Progenitor cell of endocrine pancreas (in vitro differentiated cells): Measurements from ENCODE around the gene ADM5. TPM values are rescaled to one million over a fixed set of nuclear protein-coding genes. Genes with fewer than 3 reads are reported as not detected.
A peak's percentile ranks its signal among the peaks of the same experiment; 100 is the strongest.

Experiments
- DNase-seq: peaks from one replicate; pipeline ENCODE4 v3.0.0; 2021; ENCODE audit warnings: low spot score; ENCODE audit not compliant: unreplicated experiment
- H3K27ac Mint-ChIP-seq: 2 replicates; pipeline ENCODE4 v1.8.0; 2021; ENCODE audit warnings: mild to moderate bottlenecking, moderate library complexity, mixed read lengths
- H3K27me3 Mint-ChIP-seq: 2 replicates; pipeline ENCODE4 v1.8.0; 2021; ENCODE audit warnings: mixed read lengths
- H3K36me3 Mint-ChIP-seq: 2 replicates; pipeline ENCODE4 v1.8.0; 2022; ENCODE audit warnings: mixed read lengths; ENCODE audit not compliant: insufficient read depth
- H3K4me1 Mint-ChIP-seq: 2 replicates; pipeline ENCODE4 v1.8.0; 2021; ENCODE audit warnings: low read depth, mixed read lengths
- H3K4me3 Mint-ChIP-seq: 2 replicates; pipeline ENCODE4 v1.8.0; 2021; ENCODE audit warnings: low read depth, mild to moderate bottlenecking, moderate library complexity, mixed read lengths
- H3K9me3 Mint-ChIP-seq: 2 replicates; pipeline ENCODE4 v1.8.0; 2021; ENCODE audit warnings: low read depth, mixed read lengths
- CTCF ChIP-seq: fragments of 200-600 bp; sonication (generic); IDR thresholded peaks from one replicate; pipeline ENCODE4 v1.5.0; 2021; ENCODE audit warnings: antibody characterized with exemption, mild to moderate bottlenecking; ENCODE audit not compliant: unreplicated experiment
- total RNA-seq: library from RNA; stranded (reverse); gene quantifications from 2 replicates; pipeline ENCODE4 v1.2.1, GENCODE V29; 2021

The ADM5 gene
- total RNA-seq, 1 donor from 2014 or later = 7.7 TPM

GRCh38 chr19:49676784-49677230 lies 12.6 kb upstream of the ADM5 start:
- H3K36me3 Mint-ChIP-seq = peaks cover 11% of the 10 kb centered on the region
- no peaks in the 10 kb centered on the region for H3K27me3 Mint-ChIP-seq
- DNase-seq = peak; percentile 99
- H3K27ac Mint-ChIP-seq = peak overlapping the region; percentile 100
- no peaks in the 10 kb centered on the region for H3K9me3 Mint-ChIP-seq
- peaks cover 23% of the 10 kb centered on the region for H3K4me1 Mint-ChIP-seq
- H3K4me3 Mint-ChIP-seq = peak overlapping the region; percentile 97
- TF ChIP-seq CTCF = no peak

- no peak for TF ChIP-seq CTCF
- H3K4me3 Mint-ChIP-seq = peak within 1 kb of the TSS; percentile 97
These were observed 12.0 kb upstream of the ADM5 start, which contains the start of gene PRMT1 for GRCh38 chr19:49677231-49677900. Gene PRMT1 (plus strand): TSS chr19:49677271. CDS start chr19:49677281, 10 bp downstream.

GRCh38 chr19:49677901-49678674 lies 11.3 kb upstream of the ADM5 start:
- peak overlapping the region; percentile 92 for H3K27ac Mint-ChIP-seq
- H3K36me3 Mint-ChIP-seq = peaks cover 13% of the 10 kb centered on the region
- peak overlapping the region; percentile 97 for H3K4me3 Mint-ChIP-seq
- peaks cover 17% of the 10 kb centered on the region for H3K4me1 Mint-ChIP-seq
- no peaks in the 10 kb centered on the region for H3K9me3 Mint-ChIP-seq
- TF ChIP-seq CTCF = peak; percentile 84
- DNase-seq = peak; percentile 85
- H3K27me3 Mint-ChIP-seq = no peaks in the 10 kb centered on the region

More at GRCh38 chr19:49677231-49677900, 12.0 kb upstream of the ADM5 start, which contains the start of gene PRMT1:
- Mint-ChIP-seq H3K27me3 (no peaks in the 10 kb centered on the region), H3K9me3 (no peaks in the 10 kb centered on the region), H3K27ac (peak within 1 kb of the TSS; percentile 100), H3K4me1 (peaks cover 18% of the 10 kb centered on the region), H3K36me3 (peaks cover 11% of the 10 kb centered on the region)
- peak; percentile 34 for DNase-seq

GRCh38 chr19:49678985-49679770 lies 10.2 kb upstream of the ADM5 start:
- H3K36me3 Mint-ChIP-seq = peaks cover 15% of the 10 kb centered on the region
- no peaks in the 10 kb centered on the region for H3K27me3 Mint-ChIP-seq
- peak overlapping the region; percentile 97 for H3K4me3 Mint-ChIP-seq
- TF ChIP-seq CTCF = no peak
- H3K9me3 Mint-ChIP-seq = no peaks in the 10 kb centered on the region
- DNase-seq = no peak
- H3K27ac Mint-ChIP-seq = no peak overlapping the region
- peaks cover 17% of the 10 kb centered on the region for H3K4me1 Mint-ChIP-seq
